ENCODE measurements around the gene PCSK6. TPM values are rescaled to one million over a fixed set of nuclear protein-coding genes. Genes with fewer than 3 reads are reported as not detected.

Gene PCSK6
- total RNA-seq, 1 experiment from 2014 or later = 22.4 TPM

DNA sequence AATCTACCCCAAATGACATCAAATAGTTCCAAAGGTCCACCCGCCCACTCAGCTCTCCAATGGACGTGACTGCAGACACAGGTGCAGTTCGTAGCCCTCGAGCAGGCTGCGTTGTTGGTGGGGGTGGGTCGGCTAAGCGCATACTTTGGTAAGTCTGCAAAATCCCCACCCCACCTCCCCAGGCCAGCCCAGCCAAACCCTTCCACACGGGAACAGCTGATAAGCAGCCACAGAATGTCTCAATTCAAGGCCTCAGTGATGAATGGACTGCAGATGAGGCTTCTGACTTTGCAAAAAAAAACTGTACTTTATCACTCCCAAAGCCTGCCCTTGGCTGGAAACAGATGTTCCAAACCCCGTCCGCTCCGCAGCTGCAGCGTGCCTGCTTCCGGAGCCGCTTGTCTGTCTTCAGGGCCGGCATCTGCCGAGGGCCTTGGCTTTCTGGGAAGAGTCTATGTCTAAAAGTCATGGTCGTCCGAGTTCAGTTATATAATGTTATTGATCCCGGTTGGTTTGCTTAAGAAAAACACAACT, 38.2 kb downstream of the PCSK6 start:
- no peak for DNase-seq (ENCODE audit: extremely low read depth, low read depth)

DNA sequence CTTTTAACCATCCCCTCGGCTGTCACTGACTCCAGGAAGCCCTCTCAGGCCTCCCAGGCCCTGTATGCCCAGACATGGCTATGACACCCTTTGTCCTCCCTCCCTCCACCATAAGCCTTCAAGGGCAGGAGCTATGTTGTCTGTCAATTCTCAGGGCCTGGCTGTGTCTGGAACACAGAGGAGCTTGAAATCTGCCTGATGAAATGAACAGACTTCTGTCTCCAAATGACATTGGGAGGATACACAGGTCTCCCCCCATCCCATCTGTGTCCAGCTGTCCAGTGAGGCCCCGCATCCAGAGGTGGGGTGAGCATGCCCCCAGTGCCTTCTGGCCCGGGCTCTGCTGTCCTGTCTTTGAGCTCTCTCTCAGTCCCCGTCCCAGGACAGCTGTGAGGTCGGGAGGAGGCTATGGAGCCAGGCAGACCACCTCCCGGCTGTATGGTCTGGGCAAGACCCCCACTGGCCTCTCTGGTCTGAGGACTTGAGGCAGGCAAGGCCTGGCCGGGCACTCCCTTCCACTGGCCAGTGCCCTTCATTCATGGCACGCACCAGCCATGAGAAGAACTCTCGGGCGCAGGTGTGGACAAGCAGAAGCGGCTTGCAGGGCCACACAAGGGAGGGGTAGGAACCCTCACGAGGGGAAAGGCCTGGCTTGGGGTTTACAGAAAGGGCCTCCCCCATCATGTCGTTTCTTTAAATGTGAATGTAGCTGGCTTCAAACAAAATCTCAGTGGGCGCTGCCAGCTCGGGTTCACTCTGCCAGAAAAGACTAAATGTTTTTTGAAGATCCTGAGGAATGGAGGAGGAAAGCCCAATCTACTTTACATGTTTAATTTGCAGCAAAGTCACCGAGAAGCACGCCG, 38.9 kb downstream of the PCSK6 start:
- DNase-seq (ENCODE audit: extremely low read depth, low read depth) = no peak

DNA sequence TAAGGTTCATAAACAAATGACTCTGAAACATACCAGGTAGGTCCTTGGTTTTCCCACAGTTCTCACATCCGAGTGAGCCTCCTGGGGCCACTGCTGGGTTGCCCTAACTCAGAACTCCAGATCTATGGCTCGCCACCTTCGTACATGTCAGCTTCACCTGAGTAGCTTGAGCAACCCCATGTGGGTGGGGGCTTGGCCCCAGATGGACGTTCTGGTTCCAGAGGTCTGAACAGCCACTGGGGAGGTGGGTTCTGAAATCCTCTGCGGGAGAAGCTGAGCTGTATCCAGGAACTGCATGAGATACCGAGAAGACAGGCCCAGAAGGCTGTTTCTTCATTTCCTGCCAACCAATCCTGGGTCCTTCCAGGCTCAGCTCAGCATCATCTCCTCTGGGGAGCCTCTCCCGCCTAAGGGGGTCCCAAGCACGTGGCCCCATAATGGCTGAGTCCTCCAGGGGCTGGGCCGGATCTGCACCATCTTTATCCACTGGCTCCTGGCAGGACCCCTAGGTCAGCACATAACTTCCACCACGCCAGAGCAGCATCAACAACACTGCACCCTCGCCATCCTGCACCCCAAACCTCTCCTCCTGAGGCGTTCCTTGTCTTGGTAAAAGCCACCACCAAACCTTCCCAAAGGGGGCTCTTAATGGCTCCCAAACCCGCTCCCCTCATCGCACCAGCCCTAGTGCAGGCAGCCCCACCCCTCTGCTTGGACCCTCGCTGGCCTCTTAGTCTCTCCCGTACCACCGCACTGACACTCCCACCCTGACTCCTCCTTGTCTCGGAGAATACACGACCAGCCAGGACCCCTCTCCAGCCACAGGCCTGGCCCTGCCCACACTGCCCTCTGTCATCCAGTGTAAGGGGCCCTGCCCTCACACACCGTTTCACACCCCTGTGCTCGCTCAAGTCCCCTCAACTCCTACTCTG, 39.8 kb downstream of the PCSK6 start:
- no peak for DNase-seq (ENCODE audit: extremely low read depth, low read depth)

DNA sequence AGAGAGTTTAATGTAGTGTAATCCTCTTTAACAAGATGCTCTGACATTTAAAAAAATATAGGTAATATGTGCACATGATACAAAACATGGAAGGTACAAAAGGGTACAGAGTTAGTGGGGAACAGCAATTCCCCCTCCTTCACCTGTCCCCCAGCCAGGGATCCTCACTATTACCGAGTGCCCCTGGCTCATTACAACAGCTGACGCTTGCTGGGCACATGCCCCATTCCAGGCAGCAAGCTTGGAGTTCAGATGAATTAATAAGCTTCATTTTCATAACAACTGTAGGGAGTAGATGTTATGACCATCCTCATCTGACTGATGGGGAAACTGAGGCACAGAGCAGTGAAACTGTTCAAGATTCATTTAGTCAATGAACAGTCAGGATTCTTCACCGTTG, 41.2 kb downstream of the PCSK6 start:
- no peak for DNase-seq (ENCODE audit: extremely low read depth, low read depth)

DNA sequence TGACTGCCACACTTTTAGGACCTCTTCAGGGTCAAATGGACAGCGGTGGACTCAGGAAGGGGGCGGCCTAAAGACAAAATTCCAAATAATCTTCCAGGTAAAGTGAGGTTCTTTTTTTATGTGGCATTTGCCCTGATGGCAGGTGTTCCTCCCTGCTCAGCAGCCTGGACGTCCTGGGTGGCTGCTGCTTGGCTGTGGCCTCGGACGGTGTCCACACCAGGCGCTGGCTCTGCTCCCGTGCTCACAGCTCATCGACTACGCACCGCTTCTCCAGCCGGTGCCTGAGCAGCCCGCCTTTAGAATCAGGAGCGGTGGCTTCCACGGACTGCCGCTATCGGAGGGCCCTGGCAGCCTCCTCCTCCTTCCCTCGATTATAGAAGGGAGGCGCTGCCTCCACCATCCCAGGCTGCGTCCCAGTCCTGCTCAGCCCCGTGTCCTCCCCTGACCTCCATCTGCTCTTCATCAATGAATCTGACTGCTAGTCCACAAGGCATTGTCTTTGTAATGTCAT, 41.9 kb downstream of the PCSK6 start:
- no peak for DNase-seq (ENCODE audit: extremely low read depth, low read depth)

DNA sequence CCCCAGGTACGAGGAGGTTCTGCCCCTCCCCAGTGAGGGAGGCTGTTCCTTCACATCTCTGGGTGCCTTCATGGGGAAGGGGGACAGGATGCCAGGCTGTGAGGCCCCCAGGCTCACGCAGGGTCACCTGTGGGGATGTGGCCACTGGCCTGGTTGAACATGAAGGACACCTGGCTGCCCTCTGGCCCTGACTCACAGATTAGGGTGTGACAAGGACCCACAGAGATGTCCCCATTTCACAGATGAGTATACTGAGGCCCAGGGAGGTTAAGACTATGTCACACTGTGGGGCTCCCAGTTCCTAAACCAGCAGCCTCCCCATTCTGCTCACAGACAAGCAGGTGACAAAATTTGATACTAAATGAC, 42.4 kb downstream of the PCSK6 start:
- no peak for DNase-seq (ENCODE audit: extremely low read depth, low read depth)

DNA sequence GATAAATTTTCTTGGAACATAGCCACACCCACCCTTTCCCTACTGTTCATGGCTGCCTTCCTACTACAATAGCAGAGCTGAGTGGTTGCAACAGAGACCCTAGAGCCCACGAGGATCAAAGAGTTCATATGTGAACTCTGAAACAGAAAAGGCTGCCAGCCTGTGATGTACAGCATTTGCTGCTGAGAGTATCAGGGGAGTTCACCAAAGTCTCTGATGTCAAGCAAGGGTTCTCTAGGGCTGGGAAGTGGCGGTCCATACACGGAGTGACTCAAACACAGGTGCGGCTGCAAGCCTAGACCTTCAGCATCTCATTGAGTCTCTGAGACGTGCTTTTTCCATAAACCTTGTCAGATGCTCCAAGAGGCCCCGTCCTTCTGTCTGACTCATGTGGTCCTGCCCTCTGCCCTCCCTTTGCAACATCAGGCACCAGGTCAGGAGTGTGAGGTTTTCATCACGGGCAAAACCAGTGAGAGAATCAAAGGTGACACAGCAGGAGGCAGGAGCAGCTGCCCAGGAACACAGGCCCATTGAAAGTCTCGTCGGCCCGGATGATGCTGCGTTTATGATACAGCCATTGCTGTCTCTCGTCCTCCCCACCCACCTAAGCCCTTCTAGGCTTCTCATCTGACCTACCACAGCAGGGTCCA, 42.9 kb downstream of the PCSK6 start:
- no peak for DNase-seq (ENCODE audit: extremely low read depth, low read depth)

DNA sequence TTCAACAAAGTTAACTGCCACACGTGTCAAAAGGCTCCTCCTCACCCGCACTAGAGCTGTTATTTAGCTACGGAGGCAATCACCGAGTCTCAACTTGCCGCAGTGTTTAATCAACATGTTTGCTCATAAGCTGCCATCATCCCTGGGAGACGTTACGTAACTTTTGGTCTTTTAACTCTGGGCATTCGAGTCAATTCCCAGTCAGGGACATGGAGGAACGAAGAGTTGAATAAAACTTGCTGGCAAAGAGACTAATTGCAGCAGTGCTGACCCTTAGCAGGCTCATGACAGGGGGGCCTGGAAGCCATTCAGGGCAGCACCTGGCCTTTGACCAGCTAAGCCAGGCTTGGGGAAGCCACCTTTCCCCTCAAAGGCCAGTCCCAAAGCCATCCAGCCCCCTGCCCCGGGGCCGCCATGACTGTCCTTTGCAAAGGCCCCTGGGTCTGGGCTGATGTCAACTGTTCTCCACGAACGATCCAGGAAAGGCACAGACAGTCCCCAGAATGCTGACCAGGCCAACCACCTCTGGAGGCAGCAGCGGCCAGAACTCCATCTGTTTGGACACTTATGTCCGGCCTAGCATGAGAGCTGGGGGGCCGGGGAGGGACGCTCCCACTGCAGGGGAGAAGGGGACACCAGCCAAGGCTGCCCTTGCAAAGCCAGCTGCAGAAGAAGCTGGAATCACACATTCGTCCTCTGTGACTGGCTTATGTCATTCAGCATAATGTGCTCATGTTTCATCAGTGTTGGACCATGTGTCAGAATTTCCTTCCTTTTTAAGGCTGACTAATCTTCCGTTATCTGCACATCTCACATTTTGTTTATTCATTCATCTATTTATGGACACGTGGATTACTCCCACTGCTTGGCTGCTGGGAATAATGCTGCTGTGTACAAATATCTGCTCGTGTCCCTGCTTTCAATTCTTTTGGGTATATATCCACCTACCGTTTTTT, 43.7 kb downstream of the PCSK6 start:
- peak; percentile 38 for DNase-seq (ENCODE audit: extremely low read depth, low read depth)

DNA sequence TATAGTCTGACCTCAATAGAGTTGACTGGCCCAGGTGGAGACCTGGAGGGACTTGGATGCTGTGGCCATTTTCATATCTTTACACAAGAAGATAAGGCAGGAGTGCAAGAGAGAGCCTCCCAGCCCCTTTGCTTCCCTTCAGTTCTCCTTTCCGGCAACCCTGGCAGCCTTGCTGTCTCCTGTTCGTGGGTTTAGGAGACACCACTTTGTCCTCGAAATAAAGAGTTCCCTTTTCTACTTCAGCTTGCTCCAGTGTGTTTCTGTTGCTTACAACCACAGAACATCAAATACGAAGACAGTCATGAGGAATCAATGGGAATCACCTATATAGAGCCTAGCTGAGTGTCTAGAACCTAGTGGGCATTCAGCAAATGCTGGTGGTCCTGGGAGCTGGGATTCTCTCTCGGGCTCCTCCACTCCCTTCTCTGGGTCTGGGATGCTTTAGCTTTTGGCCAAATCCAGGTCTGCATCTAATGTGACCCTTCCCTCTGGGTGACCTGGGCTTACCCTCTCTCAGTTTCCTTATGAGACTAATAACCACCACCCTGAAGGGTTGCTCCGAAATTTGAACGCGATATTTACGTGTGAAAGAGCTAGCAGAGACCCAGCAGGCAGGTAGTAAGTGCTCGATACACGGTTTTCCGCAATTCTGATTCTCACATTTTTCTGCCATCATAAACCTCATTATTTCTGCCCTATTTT, 44.5 kb downstream of the PCSK6 start:
- DNase-seq (ENCODE audit: extremely low read depth, low read depth) = no peak

DNA sequence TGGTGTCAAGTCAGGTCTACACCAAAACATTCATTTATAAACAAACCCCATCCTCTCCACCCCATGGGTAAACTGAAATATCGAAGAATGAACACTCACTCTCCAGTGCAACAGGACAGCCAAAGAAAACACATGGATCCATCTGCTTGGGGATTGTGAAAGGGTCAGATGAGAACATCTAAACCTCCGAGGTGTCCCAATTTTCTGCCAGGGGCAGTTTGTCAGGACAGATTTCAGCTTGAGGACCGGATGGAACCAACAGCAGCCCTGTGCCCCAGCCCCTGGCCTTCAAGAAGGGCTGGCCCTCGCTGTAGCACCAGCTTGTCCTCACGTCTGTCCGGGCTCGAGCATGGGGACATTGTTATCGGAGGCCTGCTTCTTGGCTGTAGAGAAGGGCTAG, 45.5 kb downstream of the PCSK6 start:
- no peak for DNase-seq (ENCODE audit: extremely low read depth, low read depth)

DNA sequence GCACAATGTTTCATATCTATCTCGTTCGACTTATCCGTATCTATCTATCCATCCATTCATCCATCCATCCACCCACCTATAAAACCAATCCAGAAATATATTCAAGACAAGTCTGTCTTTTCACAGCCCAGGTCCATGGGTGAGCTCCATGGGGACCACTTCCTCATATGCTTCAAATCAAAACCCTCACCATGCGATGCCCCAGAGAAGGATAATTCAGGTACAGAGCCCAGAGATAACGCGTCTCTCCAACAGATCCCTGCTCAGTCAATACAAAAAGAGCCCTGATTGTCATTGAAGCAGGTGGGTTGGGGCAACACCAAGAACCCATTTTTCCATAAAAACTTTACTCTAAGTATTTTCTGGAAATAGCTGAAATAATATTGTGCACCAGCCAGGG, 47.2 kb downstream of the PCSK6 start:
- DNase-seq (ENCODE audit: extremely low read depth, low read depth) = no peak

DNA sequence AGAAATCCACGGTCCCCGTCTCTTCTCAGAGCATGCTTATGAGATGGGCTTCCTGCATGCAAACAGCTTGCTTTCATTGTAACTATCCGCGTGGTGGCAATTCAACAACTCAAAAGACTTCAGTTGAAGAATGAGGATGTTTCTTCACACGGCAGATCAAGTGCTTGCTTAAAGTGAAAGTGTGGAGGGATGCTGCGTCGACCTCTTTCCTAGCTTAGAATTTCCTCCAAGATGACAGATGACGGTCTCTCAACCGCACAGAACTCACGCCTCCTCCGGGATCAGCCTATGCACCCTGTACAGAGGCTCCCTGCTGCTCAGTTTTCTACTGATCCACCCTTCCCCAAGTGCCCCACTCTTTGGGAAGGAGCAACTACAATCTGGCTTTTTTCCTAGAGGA, 47.8 kb downstream of the PCSK6 start:
- no peak for DNase-seq (ENCODE audit: extremely low read depth, low read depth)

DNA sequence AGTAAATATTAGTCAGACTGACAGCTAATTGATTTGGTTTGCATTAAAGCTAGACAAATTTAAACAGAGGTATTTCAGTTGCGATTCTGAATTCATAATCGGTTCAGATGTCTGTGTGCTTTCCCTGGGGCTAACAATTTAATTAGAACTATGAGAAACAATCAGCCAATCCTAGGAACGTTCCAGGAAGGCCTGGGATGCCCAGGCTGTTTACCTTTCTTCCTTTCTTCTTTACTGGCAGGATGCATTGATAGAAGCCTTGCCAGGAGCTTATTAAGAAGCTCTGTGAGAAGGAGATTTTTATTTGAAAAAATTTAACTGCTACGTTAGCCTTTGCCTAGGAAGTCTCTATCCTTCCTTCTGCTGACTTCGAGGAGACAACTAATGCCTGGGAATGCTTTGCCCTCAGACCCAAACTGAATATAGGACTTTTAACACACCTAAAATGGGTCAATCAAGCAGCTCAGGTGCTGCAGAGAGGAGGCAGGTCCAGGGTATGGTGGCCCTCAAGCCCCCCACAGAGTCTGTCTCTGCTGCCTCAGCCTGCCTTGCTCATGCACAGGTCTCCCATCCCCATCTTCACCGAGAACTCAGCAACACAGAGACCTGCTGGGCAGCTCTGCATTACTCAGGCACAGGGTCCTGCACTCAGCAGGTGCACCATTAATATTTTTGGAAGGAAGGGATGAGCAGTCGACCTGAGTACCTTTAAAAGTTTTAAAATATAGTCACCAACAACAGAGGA, 48.5 kb downstream of the PCSK6 start:
- DNase-seq (ENCODE audit: extremely low read depth, low read depth) = no peak

DNA sequence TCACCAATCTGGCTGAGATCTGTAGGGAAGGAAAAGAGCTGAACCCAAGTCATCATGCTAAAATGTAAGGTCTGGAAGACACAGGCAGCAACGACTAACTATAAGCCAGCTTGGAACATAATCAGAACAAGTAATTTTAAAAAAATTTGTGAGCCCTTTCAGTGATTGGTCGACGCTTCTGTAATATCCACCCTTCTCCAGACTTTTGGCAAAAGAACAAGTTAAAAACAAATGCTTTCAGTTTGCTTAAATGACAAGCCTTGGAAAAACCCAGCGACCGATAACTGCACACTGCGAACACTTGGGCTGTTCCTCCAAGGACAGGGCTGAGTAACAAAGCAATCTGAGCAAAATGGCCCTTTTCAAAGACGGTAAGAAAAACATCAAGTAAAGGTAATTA, 49.6 kb downstream of the PCSK6 start:
- no peak for DNase-seq (ENCODE audit: extremely low read depth, low read depth)

DNA sequence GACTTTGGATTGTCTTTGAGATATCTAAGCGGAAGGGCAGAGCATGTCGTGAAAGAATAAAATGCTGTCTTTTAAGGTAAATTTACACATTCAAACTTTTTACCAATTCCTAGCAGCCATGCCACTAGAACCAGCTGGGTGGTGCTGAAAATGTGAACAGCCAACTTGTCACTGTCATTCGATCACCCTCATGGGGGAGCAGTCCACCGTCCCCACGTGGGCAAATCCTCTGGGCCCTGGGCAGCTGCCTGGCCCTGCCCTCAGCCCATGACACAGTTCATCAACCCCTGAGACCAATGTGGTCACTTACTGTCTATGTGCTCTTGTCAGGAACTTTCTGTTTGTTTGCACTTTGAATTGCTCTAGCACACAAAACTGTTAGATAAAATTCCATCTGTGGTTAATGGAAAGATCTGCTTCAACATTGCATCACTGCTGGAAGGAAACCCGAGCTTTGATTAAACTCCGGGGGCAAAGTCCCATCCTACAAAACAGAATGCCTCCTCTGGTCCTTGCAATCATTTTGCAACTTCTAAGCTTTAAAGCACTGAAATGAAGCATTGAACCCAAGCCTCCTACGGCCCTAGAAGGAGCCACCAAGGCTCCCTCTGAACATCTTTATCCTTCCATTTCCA, 50.1 kb downstream of the PCSK6 start:
- no peak for DNase-seq (ENCODE audit: extremely low read depth, low read depth)

DNA sequence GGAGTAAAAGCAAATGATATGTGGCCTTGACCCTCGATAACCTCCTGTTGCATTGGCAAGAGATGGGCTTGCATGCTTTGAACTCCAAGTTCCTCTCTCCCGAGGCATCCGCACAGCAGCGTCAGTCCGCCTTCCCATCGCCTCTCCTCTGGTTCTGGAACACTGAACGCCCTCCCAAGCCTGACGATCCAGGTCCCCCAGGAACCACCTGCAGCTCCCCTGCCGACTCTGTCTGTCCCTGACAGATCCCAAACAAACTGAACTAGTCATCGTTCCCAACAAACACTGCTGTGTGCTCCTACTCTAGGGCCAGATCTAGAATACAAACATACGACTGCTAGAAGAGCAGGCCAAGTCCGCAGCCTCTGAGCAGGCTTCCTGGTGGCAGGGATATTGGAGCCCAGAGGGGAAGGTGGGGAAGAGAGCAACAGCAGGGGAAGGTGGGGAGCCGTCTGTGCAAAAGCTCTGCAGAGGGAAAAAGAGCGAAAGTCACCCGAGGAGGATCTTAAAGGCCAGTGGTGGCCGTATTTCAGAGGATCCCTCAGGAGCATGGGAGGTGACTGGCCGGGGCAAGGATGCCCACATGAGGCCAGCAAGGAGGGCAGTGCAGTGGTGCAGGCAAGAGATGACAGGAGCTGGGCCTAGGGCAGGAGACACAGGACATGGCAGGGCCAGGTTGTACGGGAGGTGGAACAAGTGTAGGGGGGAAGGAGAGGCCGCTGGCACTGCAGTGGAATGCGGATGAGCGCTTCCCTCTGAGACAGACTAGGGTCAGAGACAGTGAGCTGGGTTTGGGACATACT, 50.8 kb downstream of the PCSK6 start:
- no peak for DNase-seq (ENCODE audit: extremely low read depth, low read depth)

Data from NCI-H460 (cell line).